Measurements from ENCODE around the gene EEF1AKMT4. TPM values are rescaled to one million over a fixed set of nuclear protein-coding genes. Genes with fewer than 3 reads are reported as not detected.

The EEF1AKMT4 gene
- total RNA-seq, 6 experiments from 2014 or later, result 4.9 to 19.4 (median 7.1) TPM

DNA sequence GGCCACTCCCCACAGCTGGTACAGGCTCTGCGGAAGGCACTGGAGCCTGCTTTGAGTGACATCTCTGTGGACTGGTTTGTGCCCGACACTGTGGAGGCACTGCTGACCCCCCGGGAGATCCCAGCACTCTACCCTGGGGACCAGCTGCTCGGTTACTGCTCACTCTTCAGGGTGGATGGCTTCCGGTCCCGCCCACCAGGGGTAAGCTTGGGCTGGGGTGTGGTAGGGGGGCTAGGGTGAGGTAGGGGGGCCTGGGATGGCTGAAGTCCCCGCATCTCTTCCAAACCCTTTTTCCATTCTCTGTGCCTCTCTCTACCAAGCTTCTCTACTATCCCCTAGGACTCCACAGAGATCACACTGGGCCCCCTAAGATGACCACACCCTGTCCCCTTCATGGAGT lies 12.3 kb upstream of the EEF1AKMT4 start:
- Histone ChIP-seq H3K4me3 (no peak overlapping the region), H3K27ac (no peak overlapping the region), H3K9me3 (no peaks in the 10 kb centered on the region), H3K27me3 (no peaks in the 10 kb centered on the region), H3K36me3 (peaks cover 0 to under 1% (median 0%) of the 10 kb centered on the region in 4 donors), H3K4me1 (peaks cover 0 to 13% (median 4%) of the 10 kb centered on the region in 4 donors)
- TF ChIP-seq POLR2A (IDR thresholded peaks at IDR 0.05) (no peak), CTCF (IDR thresholded peaks at IDR 0.05) (no peak)
- intact Hi-C loops (cut with DNase I), result no loop called here
- no CpG with 5 or more reads among the region's 7 CpGs for WGBS (ENCODE audit: insufficient coverage, low coverage, low lambda C conversion rate, missing lambda C conversion rate)
- DNase-seq (no peak), ATAC-seq (no peak)

GRCh38 chr3:184237807-184238206 lies 11.7 kb upstream of the EEF1AKMT4 start:
- H3K27me3 ChIP-seq, result no peaks in the 10 kb centered on the region
- 36% methylated on average over 1 of the region's 1 CpG for WGBS (ENCODE audit: insufficient coverage, low coverage, low lambda C conversion rate, missing lambda C conversion rate)
- H3K4me3 ChIP-seq, result no peak overlapping the region
- DNase-seq, result no peak
- H3K9me3 ChIP-seq, result no peaks in the 10 kb centered on the region
- intact Hi-C loops (cut with DNase I), result no loop called here
- peaks cover 0 to 7% (median 1%) of the 10 kb centered on the region in 4 donors for H3K36me3 ChIP-seq
- peaks cover 0 to 16% (median 4%) of the 10 kb centered on the region in 4 donors for H3K4me1 ChIP-seq
- no peak for ATAC-seq
- H3K27ac ChIP-seq, result no peak overlapping the region
- TF ChIP-seq CTCF (IDR thresholded peaks at IDR 0.05), result no peak
- TF ChIP-seq POLR2A (IDR thresholded peaks at IDR 0.05), result no peak

DNA sequence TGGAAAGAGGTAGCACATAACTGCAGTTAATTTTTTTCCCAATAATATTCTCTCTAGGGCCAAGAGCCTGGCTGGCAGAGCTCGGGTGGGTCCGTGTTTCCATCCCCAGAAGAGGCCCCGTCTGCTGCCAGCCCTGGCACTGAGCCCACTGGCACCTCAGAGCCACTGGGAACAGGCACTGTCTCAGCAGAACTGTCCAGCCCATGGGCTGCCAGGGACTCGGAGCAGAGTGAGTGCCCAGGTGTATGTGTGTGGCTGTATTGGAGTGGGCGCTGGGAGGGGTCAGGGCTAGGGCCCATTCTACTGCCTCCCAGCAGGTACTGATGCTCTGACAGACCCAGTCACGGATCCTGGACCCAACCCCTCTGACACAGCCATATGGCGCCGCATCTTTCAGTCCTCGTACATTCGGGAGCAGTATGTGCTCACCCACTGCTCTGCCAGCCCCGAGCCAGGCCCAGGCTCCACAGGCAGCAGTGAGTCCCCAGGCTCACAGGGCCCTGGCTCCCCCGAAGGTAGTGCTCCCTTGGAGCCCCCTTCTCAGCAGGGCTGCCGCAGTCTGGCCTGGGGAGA lies 11.1 kb upstream of the EEF1AKMT4 start:
- intact Hi-C loops (cut with DNase I), result no loop called here
- WGBS (ENCODE audit: insufficient coverage, low coverage, low lambda C conversion rate, missing lambda C conversion rate), result 0% methylated on average over 2 of the region's 13 CpGs
- Histone ChIP-seq H3K4me3 (no peak overlapping the region), H3K36me3 (peaks cover 0 to 12% (median 2%) of the 10 kb centered on the region in 4 donors), H3K27ac (no peak overlapping the region), H3K27me3 (no peaks in the 10 kb centered on the region), H3K9me3 (no peaks in the 10 kb centered on the region), H3K4me1 (peaks cover 0 to 16% (median 4%) of the 10 kb centered on the region in 4 donors)
- DNase-seq (no peak), ATAC-seq (no peak)
- TF ChIP-seq CTCF (IDR thresholded peaks at IDR 0.05) (no peak), POLR2A (IDR thresholded peaks at IDR 0.05) (no peak)

DNA sequence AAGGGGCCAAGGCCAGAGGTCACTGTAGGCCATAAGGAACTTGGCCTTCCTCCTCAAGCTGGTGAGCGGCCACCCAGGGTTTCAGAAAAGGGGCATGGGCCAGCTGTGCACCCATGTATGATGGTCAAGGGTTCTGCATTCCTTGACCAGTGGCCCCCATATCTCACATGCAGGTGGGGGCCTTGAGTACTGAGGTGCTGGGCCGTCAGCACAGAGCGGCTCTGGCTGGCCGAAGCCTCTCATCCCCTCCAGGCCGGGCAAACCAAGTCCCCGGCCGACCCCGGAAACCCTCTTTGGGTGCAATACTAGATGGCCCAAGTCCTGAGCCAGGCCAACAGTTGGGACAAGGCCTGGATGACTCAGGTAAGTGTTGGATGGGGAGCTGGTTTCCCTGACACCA lies 10.3 kb upstream of the EEF1AKMT4 start:
- Histone ChIP-seq H3K4me1 (peaks cover 0 to 16% (median 4%) of the 10 kb centered on the region in 4 donors), H3K36me3 (peaks cover 0 to 20% (median 4%) of the 10 kb centered on the region in 4 donors), H3K27ac (no peak overlapping the region), H3K27me3 (no peaks in the 10 kb centered on the region), H3K4me3 (no peak overlapping the region), H3K9me3 (no peaks in the 10 kb centered on the region)
- TF ChIP-seq CTCF (IDR thresholded peaks at IDR 0.05) (no peak), POLR2A (IDR thresholded peaks at IDR 0.05) (no peak)
- intact Hi-C loops (cut with DNase I), result no loop called here
- no peak for ATAC-seq
- DNase-seq, result no peak
- WGBS (ENCODE audit: insufficient coverage, low coverage, low lambda C conversion rate, missing lambda C conversion rate), result no CpG with 5 or more reads among the region's 8 CpGs
